Kidney epithelial cell (primary cell): ENCODE measurements around the gene IRF2BP2. TPM values are rescaled to one million over a fixed set of nuclear protein-coding genes. Genes with fewer than 3 reads are reported as not detected.

ENCODE experiments used
- DNase-seq: peaks from one replicate; pipeline ENCODE4 v3.0.0-alpha.2; 2010; ENCODE audit warnings: low read depth
- H3K27me3 ChIP-seq: 2 replicates; pipeline ENCODE4 v1.6.0; 2011; ENCODE audit warnings: low read length; ENCODE audit not compliant: control insufficient read depth, insufficient read depth
- H3K36me3 ChIP-seq: 2 replicates; pipeline ENCODE4 v1.5.1; 2011; ENCODE audit warnings: low read length; ENCODE audit not compliant: control insufficient read depth, insufficient read depth
- H3K4me3 ChIP-seq: 2 replicates; pipeline ENCODE4 v1.5.1; 2011; ENCODE audit warnings: low read depth, mild to moderate bottlenecking, control low read depth, low read length
- total RNA-seq: library from RNA; depleted of rRNA; stranded (reverse); fragments of >200 nt; gene quantifications from 2 replicates; pipeline ENCODE4 v1.2.3, GENCODE V29; 2015
- TF ChIP-seq, protein P1 (sequence below): IDR thresholded peaks from 2 replicates; pipeline ENCODE4 v1.5.1; 2011; ENCODE audit warnings: mild to moderate bottlenecking, moderate library complexity, low read length, control low read depth, inconsistent platforms; ENCODE audit not compliant: insufficient read depth, poor library complexity, severe bottlenecking

Gene IRF2BP2
- total RNA-seq, 1 donor from 2014 or later, result 85.5 TPM

DNA sequence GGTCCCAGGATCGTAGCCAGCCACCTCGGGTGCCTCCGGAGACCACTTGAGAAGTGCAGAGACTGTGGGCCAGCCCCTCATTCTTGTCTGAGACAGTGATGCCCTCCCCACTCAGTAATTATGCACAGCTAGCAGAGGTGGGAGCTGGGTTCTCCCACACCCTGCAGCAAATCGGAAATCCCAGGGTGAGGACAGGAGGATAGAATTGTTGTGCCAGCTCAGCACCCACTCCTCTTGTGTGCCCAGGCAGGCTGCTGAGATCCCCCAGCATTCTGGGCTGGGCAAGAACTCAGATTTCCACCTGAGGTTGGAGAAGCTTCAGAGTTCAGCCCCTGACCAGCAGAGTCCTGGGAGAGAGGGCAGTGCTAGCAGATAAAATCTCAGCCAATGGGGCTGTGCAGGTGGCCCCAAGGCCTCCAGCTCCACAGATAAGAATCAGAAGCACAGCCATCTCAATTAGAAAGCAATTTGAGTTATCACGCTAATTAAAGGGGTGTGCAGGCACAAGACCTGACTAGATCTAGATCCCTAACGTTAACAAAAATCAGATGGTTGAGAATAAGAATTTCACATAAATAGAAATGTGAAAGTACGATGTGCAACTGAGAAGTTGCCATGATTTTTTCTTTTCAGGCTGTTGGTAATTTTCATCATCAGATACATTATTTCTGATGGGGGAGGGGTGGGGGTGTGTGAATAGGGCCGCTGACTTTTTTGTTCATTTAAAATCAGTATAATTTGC is 45.5 kb upstream of the IRF2BP2 start:
- no peaks in the 10 kb centered on the region for H3K27me3 ChIP-seq
- H3K36me3 ChIP-seq, result no peaks in the 10 kb centered on the region
- DNase-seq, result no peak
- TF ChIP-seq, protein P1, sequence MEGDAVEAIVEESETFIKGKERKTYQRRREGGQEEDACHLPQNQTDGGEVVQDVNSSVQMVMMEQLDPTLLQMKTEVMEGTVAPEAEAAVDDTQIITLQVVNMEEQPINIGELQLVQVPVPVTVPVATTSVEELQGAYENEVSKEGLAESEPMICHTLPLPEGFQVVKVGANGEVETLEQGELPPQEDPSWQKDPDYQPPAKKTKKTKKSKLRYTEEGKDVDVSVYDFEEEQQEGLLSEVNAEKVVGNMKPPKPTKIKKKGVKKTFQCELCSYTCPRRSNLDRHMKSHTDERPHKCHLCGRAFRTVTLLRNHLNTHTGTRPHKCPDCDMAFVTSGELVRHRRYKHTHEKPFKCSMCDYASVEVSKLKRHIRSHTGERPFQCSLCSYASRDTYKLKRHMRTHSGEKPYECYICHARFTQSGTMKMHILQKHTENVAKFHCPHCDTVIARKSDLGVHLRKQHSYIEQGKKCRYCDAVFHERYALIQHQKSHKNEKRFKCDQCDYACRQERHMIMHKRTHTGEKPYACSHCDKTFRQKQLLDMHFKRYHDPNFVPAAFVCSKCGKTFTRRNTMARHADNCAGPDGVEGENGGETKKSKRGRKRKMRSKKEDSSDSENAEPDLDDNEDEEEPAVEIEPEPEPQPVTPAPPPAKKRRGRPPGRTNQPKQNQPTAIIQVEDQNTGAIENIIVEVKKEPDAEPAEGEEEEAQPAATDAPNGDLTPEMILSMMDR, result no peak
- H3K4me3 ChIP-seq, result no peak overlapping the region

DNA sequence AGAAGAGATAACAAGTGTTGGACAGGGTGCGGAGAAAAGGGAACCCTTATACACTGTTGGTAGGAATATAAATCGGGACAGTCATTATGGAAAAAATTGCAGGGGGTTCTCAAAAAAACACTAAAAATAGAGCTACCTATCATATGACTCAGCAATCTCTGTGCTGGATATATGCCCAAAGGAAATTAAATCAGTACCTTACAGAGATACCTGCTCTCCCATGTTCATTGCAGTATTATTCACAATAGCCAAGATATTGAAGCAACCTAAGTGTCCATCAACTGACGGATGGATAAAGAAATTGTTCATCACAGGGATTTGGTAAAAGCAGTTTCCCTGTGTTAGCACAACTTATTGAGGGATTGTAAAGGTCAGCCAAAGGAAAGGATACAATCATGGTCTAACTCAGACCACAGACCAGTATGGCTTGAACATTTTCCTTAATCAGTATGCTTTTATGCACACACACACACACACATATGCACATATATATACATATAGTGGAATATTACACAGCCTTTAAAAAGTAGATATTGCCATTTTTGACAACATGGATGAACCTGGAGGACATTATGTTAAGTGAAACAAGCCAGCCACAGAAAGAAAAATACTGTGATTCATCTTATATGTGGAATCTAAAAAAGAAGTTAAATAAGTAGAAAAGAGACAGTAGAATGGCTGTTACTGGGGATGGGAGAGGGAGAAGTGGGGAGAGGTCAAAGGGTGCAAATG is 44.2 kb upstream of the IRF2BP2 start:
- DNase-seq, result no peak
- no peak overlapping the region for H3K4me3 ChIP-seq
- H3K36me3 ChIP-seq, result no peaks in the 10 kb centered on the region
- H3K27me3 ChIP-seq, result no peaks in the 10 kb centered on the region
- TF ChIP-seq, protein P1, result no peak

DNA sequence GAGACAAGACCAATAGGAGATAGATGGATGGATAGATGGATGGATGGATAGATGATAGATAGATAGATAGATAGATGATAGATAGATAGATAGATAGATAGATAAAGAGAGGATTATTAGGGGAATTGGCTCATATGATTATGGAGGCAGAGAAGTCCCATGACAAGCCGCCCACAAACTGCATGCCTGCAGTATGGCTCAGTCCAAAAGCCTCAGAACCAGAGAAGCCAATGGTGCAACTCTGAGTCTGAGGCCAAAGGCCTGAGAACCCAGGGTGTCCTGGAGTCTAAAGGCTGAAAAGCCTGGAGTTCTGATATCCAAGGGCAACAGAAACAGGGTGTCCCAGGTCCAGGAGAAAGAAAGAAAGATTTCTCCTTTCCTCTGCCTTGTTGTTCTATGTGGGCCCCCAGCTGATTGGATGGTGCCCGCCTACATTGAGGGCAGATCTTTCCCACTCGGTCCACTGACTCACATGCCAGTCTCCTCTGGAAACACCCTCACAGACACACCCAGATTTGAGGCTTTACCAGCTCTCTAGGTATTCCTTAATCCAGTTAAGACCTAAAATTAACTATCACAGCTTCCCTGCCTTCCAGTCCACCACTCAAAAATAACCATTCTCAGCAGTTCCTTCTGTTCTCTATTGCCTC is 39.6 kb upstream of the IRF2BP2 start:
- no peaks in the 10 kb centered on the region for H3K27me3 ChIP-seq
- no peak for DNase-seq
- TF ChIP-seq, protein P1, result no peak
- no peak overlapping the region for H3K4me3 ChIP-seq
- no peaks in the 10 kb centered on the region for H3K36me3 ChIP-seq

DNA sequence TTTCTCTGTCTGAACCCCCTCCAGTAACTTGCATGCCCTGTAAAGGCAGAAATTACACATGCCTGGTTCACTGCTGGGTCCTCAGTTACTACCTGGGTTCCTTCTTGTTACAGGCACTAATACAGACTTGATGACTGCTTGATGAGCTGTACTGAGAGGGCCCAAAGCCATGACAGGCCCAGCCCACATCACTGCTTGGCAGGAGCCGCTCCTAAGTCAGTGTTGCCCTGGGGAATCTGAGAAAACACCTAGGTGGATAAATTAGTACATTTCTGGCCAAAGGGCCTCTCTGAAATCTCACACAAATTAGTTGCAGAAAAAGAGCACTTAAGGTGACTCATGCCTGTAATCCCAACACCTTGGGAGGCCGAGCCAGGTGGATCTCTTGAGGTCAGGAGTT is 37.8 kb upstream of the IRF2BP2 start:
- DNase-seq, result no peak
- TF ChIP-seq, protein P1, result no peak
- no peaks in the 10 kb centered on the region for H3K36me3 ChIP-seq
- no peak overlapping the region for H3K4me3 ChIP-seq
- no peaks in the 10 kb centered on the region for H3K27me3 ChIP-seq

DNA sequence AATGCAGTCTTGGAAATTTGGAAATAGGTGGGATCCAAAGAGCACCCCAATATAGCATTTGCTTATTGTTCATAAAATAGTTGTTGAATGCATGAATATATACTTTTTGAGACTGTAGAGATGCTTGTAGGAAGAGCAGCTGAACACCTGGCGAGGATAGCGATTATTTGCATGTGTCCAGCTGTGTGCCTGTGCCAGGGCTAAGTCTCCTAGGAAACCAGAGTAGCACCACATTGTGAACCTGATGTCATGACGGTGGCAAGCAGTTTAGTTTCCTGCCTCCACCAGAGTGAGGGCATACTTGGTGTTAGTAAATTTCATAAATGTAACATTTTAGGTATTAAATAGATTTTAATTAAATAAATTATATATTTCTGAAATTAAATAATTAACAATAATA is 37.3 kb upstream of the IRF2BP2 start:
- TF ChIP-seq, protein P1, result no peak
- Histone ChIP-seq H3K4me3 (no peak overlapping the region), H3K36me3 (no peaks in the 10 kb centered on the region), H3K27me3 (no peaks in the 10 kb centered on the region)
- no peak for DNase-seq
